HCT116 (cell line): ENCODE results near the gene BBS2. TPM values are rescaled to one million over a fixed set of nuclear protein-coding genes. Genes with fewer than 3 reads are reported as not detected.
A peak's percentile ranks its signal among the peaks of the same experiment; 100 is the strongest.

ENCODE experiments used
- ATAC-seq: fragments of 200-7000 bp; cut with Tn5 transposase; 2 replicates; pipeline ENCODE4 v1.9.1; 2020; ENCODE audit warnings: mild to moderate bottlenecking, moderate library complexity
- BruUV-seq: library from RNA; stranded (reverse); fragments of 400-500 nt; replicated peaks from 2 replicates; lab custom pipeline; 2021; lab: Mats Ljungman, UMichigan
- CTCF ChIA-PET: fragments of 300-600 bp; sonication (Branson Sonifier 250); formaldehyde crosslinking; loops from one replicate; lab custom pipeline; 2021; ENCODE audit warnings: antibody characterized with exemption; lab: Charles Lee
- POLR2A ChIA-PET: fragments of 300-600, 350-600 bp; sonication (Branson Sonifier 250); formaldehyde crosslinking; loops from one replicate; lab custom pipeline; 2021; ENCODE audit warnings: antibody characterized with exemption; lab: Charles Lee
- RAD21 ChIA-PET, 2 experiments: fragments of 300-600 bp; sonication (Branson Sonifier 250); formaldehyde crosslinking; loops; one replicate each; lab custom pipeline; 2023; ENCODE audit warnings: low total read pairs in 2 of 2; ENCODE audit not compliant: uncharacterized antibody in 2 of 2, unreplicated experiment in 2 of 2, low non-redundant PET in 1 of 2; lab: Charles Lee
- DNase-seq: peaks from one replicate; pipeline ENCODE4 v3.0.0-alpha.2; 2010; ENCODE audit warnings: low read depth, low spot score
- H2AFZ ChIP-seq: fragments of 200-600 bp; shearing (Covaris generic), sonication (generic); 2 replicates; pipeline ENCODE4 v1.6.1; 2017; ENCODE audit warnings: low read depth, mixed run types, mixed read lengths, antibody characterized with exemption, low read length; ENCODE audit not compliant: poor library complexity, severe bottlenecking
- H3K27ac ChIP-seq: 2 replicates; pipeline ENCODE4 v1.5.1; 2012; ENCODE audit warnings: low read depth, low read length
- H3K27me3 ChIP-seq: fragments of 200-600 bp; sonication (generic); 2 replicates; pipeline ENCODE4 v1.6.1; 2016; ENCODE audit warnings: mixed run types, low read length, mixed read lengths; ENCODE audit not compliant: insufficient read depth
- H3K36me3 ChIP-seq, 2 experiments: fragments of 200-500 bp in 1 of 2; fragments of 200-600 bp in 1 of 2; sonication (Bioruptor generic) in 1 of 2; sonication (generic) in 1 of 2; 2 replicates each; pipeline versions ENCODE4 v1.5.1 to v1.6.1; 2014 to 2016; ENCODE audit warnings: low read length in 2 of 2, inconsistent platforms in 1 of 2, mixed read lengths in 1 of 2, mixed run types in 1 of 2; ENCODE audit not compliant: insufficient read depth in 2 of 2, control insufficient read depth in 1 of 2
- H3K4me1 ChIP-seq, 2 experiments: fragments of 200-600 bp in 1 of 2; sonication (generic) in 1 of 2; 2 replicates each; pipeline versions ENCODE4 v1.5.1 to v1.6.1; 2012 to 2017; ENCODE audit warnings: low read length in 2 of 2, inconsistent platforms in 1 of 2, mild to moderate bottlenecking in 1 of 2, mixed read lengths in 1 of 2, mixed run types in 1 of 2, moderate library complexity in 1 of 2; ENCODE audit not compliant: insufficient read depth in 2 of 2, control insufficient read depth in 1 of 2
- H3K4me2 ChIP-seq: fragments of 200-600 bp; sonication (generic); 2 replicates; pipeline ENCODE4 v1.6.1; 2017; ENCODE audit warnings: mixed run types, low read length, mixed read lengths
- H3K4me3 ChIP-seq, 2 experiments: fragments of 200-600 bp in 1 of 2; sonication (generic) in 1 of 2; replicated peaks in 1 of 2; 2 replicates each; pipeline ENCODE4 v1.5.1; 2011 to 2016; ENCODE audit warnings: low read length in 2 of 2, control low read depth in 1 of 2, low read depth in 1 of 2, mild to moderate bottlenecking in 1 of 2, mixed read lengths in 1 of 2, mixed run types in 1 of 2
- H3K79me2 ChIP-seq: fragments of 200-600 bp; sonication (generic); 2 replicates; pipeline ENCODE4 v1.6.1; 2017; ENCODE audit warnings: mild to moderate bottlenecking, mixed run types, low read length, moderate library complexity, mixed read lengths; ENCODE audit not compliant: insufficient read depth
- H3K9ac ChIP-seq: fragments of 200-600 bp; sonication (generic); 2 replicates; pipeline ENCODE4 v1.6.1; 2016; ENCODE audit warnings: low read length, mixed read lengths
- H3K9me2 ChIP-seq: fragments of 200-600 bp; sonication (generic), shearing (Covaris generic); 2 replicates; pipeline ENCODE4 v1.6.1; 2017; ENCODE audit warnings: mixed run types, mild to moderate bottlenecking, moderate library complexity; ENCODE audit not compliant: insufficient read depth
- H3K9me3 ChIP-seq, 2 experiments: fragments of 200-500 bp in 1 of 2; fragments of 200-600 bp in 1 of 2; sonication (Bioruptor generic) in 1 of 2; sonication (generic) in 1 of 2; 2 replicates each; pipeline ENCODE4 v1.6.1; 2014 to 2017; ENCODE audit warnings: low read length in 2 of 2, mixed read lengths in 2 of 2, inconsistent platforms in 1 of 2, low read depth in 1 of 2, mild to moderate bottlenecking in 1 of 2, mixed run types in 1 of 2, moderate library complexity in 1 of 2; ENCODE audit not compliant: control insufficient read depth in 1 of 2, insufficient read depth in 1 of 2
- H4K20me1 ChIP-seq: fragments of 200-600 bp; sonication (generic), shearing (Covaris generic); 2 replicates; pipeline ENCODE4 v1.6.1; 2017; ENCODE audit warnings: mixed run types, mild to moderate bottlenecking, moderate library complexity; ENCODE audit not compliant: insufficient read depth
- ATF3 ChIP-seq: IDR thresholded peaks from 2 replicates; pipeline ENCODE4 v1.6.1; 2012
- ELF1 ChIP-seq: IDR thresholded peaks from 2 replicates; pipeline ENCODE4 v1.6.1; 2012; ENCODE audit warnings: low read depth, borderline replicate concordance
- EZH2 ChIP-seq: fragments of 200-600 bp; sonication (generic); IDR thresholded peaks from 2 replicates; pipeline ENCODE4 v1.6.1; 2017; ENCODE audit warnings: antibody characterized with exemption, mixed run types
- FOSL1 ChIP-seq: IDR thresholded peaks from 2 replicates; pipeline ENCODE4 v1.6.1; 2012; ENCODE audit warnings: low read depth
- JUND ChIP-seq: IDR thresholded peaks from 2 replicates; pipeline ENCODE4 v1.6.1; 2012
- MAX ChIP-seq: IDR thresholded peaks from 2 replicates; pipeline ENCODE4 v1.6.1; 2012
- POLR2AphosphoS5 ChIP-seq: IDR thresholded peaks from 2 replicates; pipeline ENCODE4 v1.6.1; 2011; ENCODE audit warnings: mild to moderate bottlenecking, low read depth, low read length, moderate library complexity
- RAD21 ChIP-seq: IDR thresholded peaks from 2 replicates; pipeline ENCODE4 v1.6.1; 2012; ENCODE audit warnings: low read depth, mild to moderate bottlenecking
- REST ChIP-seq: IDR thresholded peaks from 2 replicates; pipeline ENCODE4 v1.6.1; 2012; ENCODE audit warnings: low read depth
- SP1 ChIP-seq: IDR thresholded peaks from 2 replicates; pipeline ENCODE4 v1.6.1; 2012; ENCODE audit warnings: low read depth
- ZFX ChIP-seq: fragments of 450-650 bp; IDR thresholded peaks from 2 replicates; pipeline ENCODE4 v1.6.1; 2017
- intact Hi-C: fragments of 100-400 bp; cut with micrococcal nuclease; formaldehyde crosslinking; loops from 2 replicates; pipeline ENCODE4 v1.10.0; 2022
- total RNA-seq: library from RNA; stranded (reverse); gene quantifications from one replicate; pipeline ENCODE4 v1.2.1, GENCODE V29; 2021; ENCODE audit not compliant: unreplicated experiment

BBS2 gene
- total RNA-seq, 1 experiment from 2014 or later: 26.7 TPM

- no TSS peak for BruUV-seq
- no peaks in the 10 kb centered on the region for H3K9me2 ChIP-seq
- ChIA-PET RAD21 (no interaction called here), POLR2A (no interaction called here), CTCF (no interaction called here)
- H3K4me2 ChIP-seq: no peak overlapping the region
- H3K4me3 ChIP-seq: no peak overlapping the region
- no peak for ATAC-seq
- no peaks in the 10 kb centered on the region for H3K27me3 ChIP-seq
- no peaks in the 10 kb centered on the region for H3K79me2 ChIP-seq
- no peak for TF ChIP-seq FOSL1
- TF ChIP-seq SP1: peak; percentile 15; the same call in 1 of the 2 replicates
- no peak overlapping the region for H3K9ac ChIP-seq
- intact Hi-C loops: no loop called here
- H3K27ac ChIP-seq: no peak overlapping the region
- H3K4me1 ChIP-seq: peaks cover under 1 to 20% of the 10 kb centered on the region in 2 experiments; a peak in 2 of 4 replicates
- H4K20me1 ChIP-seq: no peaks in the 10 kb centered on the region
- no peak for DNase-seq
- H3K9me3 ChIP-seq: no peaks in the 10 kb centered on the region
- H3K36me3 ChIP-seq: peaks cover under 1 to 22% of the 10 kb centered on the region in 2 experiments; a peak in 3 of 4 replicates
- no peak overlapping the region for H2AFZ ChIP-seq
Measured at GRCh38 chr16:56481468-56482122, 38.2 kb downstream of the BBS2 start.

GRCh38 chr16:56480776-56481467 is 38.9 kb downstream of the BBS2 start:
- Histone ChIP-seq H3K9ac (no peak overlapping the region), H3K27ac (no peak overlapping the region), H3K4me3 (no peak overlapping the region), H3K27me3 (no peaks in the 10 kb centered on the region), H3K79me2 (no peaks in the 10 kb centered on the region), H3K36me3 (peaks cover 6 to 28% of the 10 kb centered on the region in 2 experiments; a peak in 3 of 4 replicates), H4K20me1 (no peaks in the 10 kb centered on the region), H3K4me1 (peaks cover 2 to 23% of the 10 kb centered on the region in 2 experiments; a peak in 2 of 4 replicates), H3K9me2 (no peaks in the 10 kb centered on the region), H3K4me2 (no peak overlapping the region), H3K9me3 (no peaks in the 10 kb centered on the region), H2AFZ (no peak overlapping the region)
- RAD21 ChIA-PET: no interaction called here
- CTCF ChIA-PET: no interaction called here
- TF ChIP-seq JUND (no peak), ZFX (no peak), RAD21 (no peak), POLR2AphosphoS5 (no peak), EZH2 (no peak), ATF3 (no peak), ELF1 (no peak), MAX (no peak), REST (no peak)
- no peak for ATAC-seq
- no TSS peak for BruUV-seq
- no peak for DNase-seq
- POLR2A ChIA-PET: no interaction called here
- intact Hi-C loops: no loop called here
